HG03342 (cell line): ENCODE data around the gene MAP3K2.
"Not testable (repeated sequence)": the region's sequence is repeated elsewhere in the genome, so short reads cannot be mapped to it uniquely, and the experiment has no call there.

Experiments
- ATAC-seq: cut with Tn5 transposase; IDR thresholded peaks from one replicate; pipeline ENCODE4 v1.9.1; 2021; ENCODE audit warnings: mild to moderate bottlenecking, moderate library complexity; ENCODE audit not compliant: unreplicated experiment

Gene MAP3K2

GRCh38 chr2:127421871-127422558 is 34.2 kb upstream of the MAP3K2 start:
- ATAC-seq: no peak

- no peak for ATAC-seq
Measured at GRCh38 chr2:127421116-127421800, 33.5 kb upstream of the MAP3K2 start.

- ATAC-seq: no peak
Measured at GRCh38 chr2:127420039-127420864, 32.5 kb upstream of the MAP3K2 start.

GRCh38 chr2:127419448-127420038 is 31.8 kb upstream of the MAP3K2 start:
- ATAC-seq: no peak

- ATAC-seq: no peak
Measured at GRCh38 chr2:127419112-127419430, 31.3 kb upstream of the MAP3K2 start.

GRCh38 chr2:127418300-127419111 is 30.7 kb upstream of the MAP3K2 start, which contains the start of gene PROC:
Gene PROC, plus strand, starts transcription at chr2:127418427. Its CDS starts 1,516 bp downstream, at chr2:127419943.
- no peak for ATAC-seq

GRCh38 chr2:127417406-127417805 is 29.6 kb upstream of the MAP3K2 start:
- ATAC-seq: no peak

GRCh38 chr2:127416506-127417001 is 28.8 kb upstream of the MAP3K2 start:
- no peak for ATAC-seq

- peak; percentile 86 for ATAC-seq
Measured at GRCh38 chr2:127415593-127416505, 28.1 kb upstream of the MAP3K2 start.

GRCh38 chr2:127414638-127415592 is 27.1 kb upstream of the MAP3K2 start:
- ATAC-seq: no peak

- ATAC-seq: no peak
Measured at GRCh38 chr2:127413782-127414637, 26.2 kb upstream of the MAP3K2 start.

- ATAC-seq: no peak
Measured at GRCh38 chr2:127413200-127413599, 25.4 kb upstream of the MAP3K2 start.

GRCh38 chr2:127411653-127412369 is 24.0 kb upstream of the MAP3K2 start:
- ATAC-seq: no peak

GRCh38 chr2:127410871-127411652 is 23.3 kb upstream of the MAP3K2 start:
- peak; percentile 56 for ATAC-seq

- not testable (repeated sequence) for ATAC-seq
Measured at GRCh38 chr2:127409716-127410115, 21.9 kb upstream of the MAP3K2 start.

GRCh38 chr2:127408807-127409099 is 21.0 kb upstream of the MAP3K2 start:
- no peak for ATAC-seq
